WTC11 (cell line): Measurements from ENCODE around the gene IGFBP5.

Experiments used
- MXD4 ChIP-seq: fragments of 250-450 bp; sonication (Bioruptor Pico); IDR thresholded peaks from 2 replicates; pipeline ENCODE4 v1.8.0; 2021; ENCODE audit warnings: mild to moderate bottlenecking, moderate library complexity, borderline replicate concordance
- NR2C2 ChIP-seq: sonication (generic); formaldehyde crosslinking; IDR thresholded peaks from 2 replicates; pipeline ENCODE4 v1.8.0; 2022; ENCODE audit warnings: mild to moderate bottlenecking, missing genetic modification reagents
- NR3C1 ChIP-seq: sonication (generic); formaldehyde crosslinking; conservative IDR thresholded peaks from 2 replicates; pipeline ENCODE4 v1.8.1; 2023; ENCODE audit warnings: low read depth, mild to moderate bottlenecking, missing genetic modification reagents
- ZNF138 ChIP-seq: sonication (generic); formaldehyde crosslinking; conservative IDR thresholded peaks from 2 replicates; pipeline ENCODE4 v1.8.1; 2022; ENCODE audit warnings: mild to moderate bottlenecking, moderate library complexity, missing genetic modification reagents
- TF ChIP-seq, protein P1 (sequence below): fragments of 200-600 bp; IDR thresholded peaks from 2 replicates; pipeline ENCODE4 v1.8.0; 2022; ENCODE audit warnings: antibody characterized with exemption
- TF ChIP-seq, protein P2 (sequence below): fragments of 250-450 bp; sonication (Bioruptor Pico); IDR thresholded peaks from 2 replicates; pipeline ENCODE4 v2.1.2; 2022; ENCODE audit warnings: mild to moderate bottlenecking, moderate library complexity

DNA sequence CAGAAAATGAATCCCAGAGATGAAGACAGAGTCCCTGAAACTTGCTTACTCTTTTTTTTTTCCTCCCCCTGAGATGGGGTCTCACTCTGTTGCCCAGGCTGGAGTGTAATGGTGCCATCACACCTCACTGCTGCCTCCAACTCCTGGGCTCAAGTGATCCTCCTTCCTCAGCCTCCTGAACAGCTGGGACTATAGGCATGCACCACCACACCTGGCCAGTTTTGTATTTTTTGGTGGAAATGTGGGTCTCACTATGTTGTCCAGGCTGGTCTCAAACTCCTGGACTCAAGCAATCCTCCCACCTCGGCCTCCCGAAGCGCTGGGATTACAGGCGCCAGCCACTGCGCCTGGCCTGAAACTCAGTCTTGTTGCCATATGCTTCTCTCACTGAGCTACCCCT, 34.3 kb downstream of the IGFBP5 start:
- TF ChIP-seq, protein P1, sequence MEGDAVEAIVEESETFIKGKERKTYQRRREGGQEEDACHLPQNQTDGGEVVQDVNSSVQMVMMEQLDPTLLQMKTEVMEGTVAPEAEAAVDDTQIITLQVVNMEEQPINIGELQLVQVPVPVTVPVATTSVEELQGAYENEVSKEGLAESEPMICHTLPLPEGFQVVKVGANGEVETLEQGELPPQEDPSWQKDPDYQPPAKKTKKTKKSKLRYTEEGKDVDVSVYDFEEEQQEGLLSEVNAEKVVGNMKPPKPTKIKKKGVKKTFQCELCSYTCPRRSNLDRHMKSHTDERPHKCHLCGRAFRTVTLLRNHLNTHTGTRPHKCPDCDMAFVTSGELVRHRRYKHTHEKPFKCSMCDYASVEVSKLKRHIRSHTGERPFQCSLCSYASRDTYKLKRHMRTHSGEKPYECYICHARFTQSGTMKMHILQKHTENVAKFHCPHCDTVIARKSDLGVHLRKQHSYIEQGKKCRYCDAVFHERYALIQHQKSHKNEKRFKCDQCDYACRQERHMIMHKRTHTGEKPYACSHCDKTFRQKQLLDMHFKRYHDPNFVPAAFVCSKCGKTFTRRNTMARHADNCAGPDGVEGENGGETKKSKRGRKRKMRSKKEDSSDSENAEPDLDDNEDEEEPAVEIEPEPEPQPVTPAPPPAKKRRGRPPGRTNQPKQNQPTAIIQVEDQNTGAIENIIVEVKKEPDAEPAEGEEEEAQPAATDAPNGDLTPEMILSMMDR: no peak
- no peak for TF ChIP-seq ZNF138 (CRISPR knock-in tag)
- TF ChIP-seq, protein P2, sequence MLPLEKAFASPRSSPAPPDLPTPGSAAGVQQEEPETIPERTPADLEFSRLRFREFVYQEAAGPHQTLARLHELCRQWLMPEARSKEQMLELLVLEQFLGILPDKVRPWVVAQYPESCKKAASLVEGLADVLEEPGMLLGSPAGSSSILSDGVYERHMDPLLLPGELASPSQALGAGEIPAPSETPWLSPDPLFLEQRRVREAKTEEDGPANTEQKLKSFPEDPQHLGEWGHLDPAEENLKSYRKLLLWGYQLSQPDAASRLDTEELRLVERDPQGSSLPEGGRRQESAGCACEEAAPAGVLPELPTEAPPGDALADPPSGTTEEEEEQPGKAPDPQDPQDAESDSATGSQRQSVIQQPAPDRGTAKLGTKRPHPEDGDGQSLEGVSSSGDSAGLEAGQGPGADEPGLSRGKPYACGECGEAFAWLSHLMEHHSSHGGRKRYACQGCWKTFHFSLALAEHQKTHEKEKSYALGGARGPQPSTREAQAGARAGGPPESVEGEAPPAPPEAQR (CRISPR knock-in tag): no peak
- TF ChIP-seq NR3C1 (CRISPR knock-in tag): no peak
- TF ChIP-seq NR2C2 (CRISPR knock-in tag): no peak
- TF ChIP-seq MXD4: no peak
